BE2C (cell line): Measurements from ENCODE around the gene ANAPC5.
A peak's percentile ranks its signal among the peaks of the same experiment; 100 is the strongest.

Experiments used
- DNase-seq: peaks from one replicate; pipeline ENCODE4 v3.0.0-alpha.2; 2020
- H3K27me3 ChIP-seq: fragments of 250-450 bp; sonication (Bioruptor Pico); 2 replicates; pipeline ENCODE4 v1.5.1; 2020; ENCODE audit warnings: mild to moderate bottlenecking
- H3K36me3 ChIP-seq: fragments of 250-450 bp; sonication (Bioruptor Pico); 2 replicates; pipeline ENCODE4 v1.5.1; 2020; ENCODE audit warnings: mild to moderate bottlenecking
- H3K4me1 ChIP-seq: fragments of 250-450 bp; sonication (Bioruptor Pico); 2 replicates; pipeline ENCODE4 v1.5.1; 2020
- H3K4me3 ChIP-seq: 2 replicates; pipeline ENCODE4 v1.5.1; 2011; ENCODE audit warnings: low read depth, low read length
- H3K9me3 ChIP-seq: fragments of 250-450 bp; sonication (Bioruptor Pico); 2 replicates; pipeline ENCODE4 v1.5.1; 2020
- TF ChIP-seq, protein P1 (sequence below): IDR thresholded peaks from 2 replicates; pipeline ENCODE4 v1.5.1; 2012; ENCODE audit warnings: mild to moderate bottlenecking, low read depth, low read length

ANAPC5 gene

DNA sequence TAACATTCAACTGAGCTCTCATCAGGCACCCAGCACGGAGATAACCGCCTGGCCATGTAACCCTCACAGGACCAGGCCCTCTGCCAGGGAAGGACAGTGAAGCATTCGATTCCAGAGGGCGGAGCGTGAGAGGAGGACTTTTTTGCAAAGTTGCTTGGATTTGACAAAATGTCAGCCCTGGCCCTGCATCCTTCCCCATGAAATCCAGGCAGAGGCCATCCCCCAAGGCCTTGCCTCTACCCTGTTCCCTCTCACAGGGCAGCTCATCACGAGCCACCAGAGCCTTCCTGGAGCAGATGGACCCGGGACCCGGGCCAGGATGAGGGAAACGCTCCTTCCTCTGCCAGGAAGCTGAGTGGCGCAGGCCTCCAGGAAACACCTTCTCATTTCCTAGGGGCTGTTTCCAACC is 72.7 kb downstream of the ANAPC5 start:
- H3K36me3 ChIP-seq: peaks cover 10% of the 10 kb centered on the region
- H3K4me3 ChIP-seq: no peak overlapping the region
- no peaks in the 10 kb centered on the region for H3K9me3 ChIP-seq
- peak; percentile 47 for DNase-seq
- H3K27me3 ChIP-seq: no peaks in the 10 kb centered on the region
- TF ChIP-seq, protein P1, sequence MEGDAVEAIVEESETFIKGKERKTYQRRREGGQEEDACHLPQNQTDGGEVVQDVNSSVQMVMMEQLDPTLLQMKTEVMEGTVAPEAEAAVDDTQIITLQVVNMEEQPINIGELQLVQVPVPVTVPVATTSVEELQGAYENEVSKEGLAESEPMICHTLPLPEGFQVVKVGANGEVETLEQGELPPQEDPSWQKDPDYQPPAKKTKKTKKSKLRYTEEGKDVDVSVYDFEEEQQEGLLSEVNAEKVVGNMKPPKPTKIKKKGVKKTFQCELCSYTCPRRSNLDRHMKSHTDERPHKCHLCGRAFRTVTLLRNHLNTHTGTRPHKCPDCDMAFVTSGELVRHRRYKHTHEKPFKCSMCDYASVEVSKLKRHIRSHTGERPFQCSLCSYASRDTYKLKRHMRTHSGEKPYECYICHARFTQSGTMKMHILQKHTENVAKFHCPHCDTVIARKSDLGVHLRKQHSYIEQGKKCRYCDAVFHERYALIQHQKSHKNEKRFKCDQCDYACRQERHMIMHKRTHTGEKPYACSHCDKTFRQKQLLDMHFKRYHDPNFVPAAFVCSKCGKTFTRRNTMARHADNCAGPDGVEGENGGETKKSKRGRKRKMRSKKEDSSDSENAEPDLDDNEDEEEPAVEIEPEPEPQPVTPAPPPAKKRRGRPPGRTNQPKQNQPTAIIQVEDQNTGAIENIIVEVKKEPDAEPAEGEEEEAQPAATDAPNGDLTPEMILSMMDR: no peak
- peaks cover 4% of the 10 kb centered on the region for H3K4me1 ChIP-seq

DNA sequence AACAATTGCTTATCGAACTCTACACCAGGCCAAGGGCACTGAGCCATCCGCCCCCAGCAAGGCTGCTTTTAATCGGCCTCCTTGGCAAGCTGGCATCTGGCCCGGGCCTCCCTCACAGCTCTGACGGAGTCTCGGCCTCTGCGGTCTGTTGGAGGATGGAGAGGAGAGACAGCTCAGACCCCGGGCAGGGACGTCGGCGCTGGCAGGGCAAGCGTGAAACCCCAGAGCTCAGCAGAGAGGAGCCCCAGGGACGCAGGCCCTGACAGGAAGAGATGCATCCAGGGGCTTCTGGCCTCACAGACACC is 73.2 kb downstream of the ANAPC5 start:
- no peaks in the 10 kb centered on the region for H3K9me3 ChIP-seq
- TF ChIP-seq, protein P1: no peak
- no peak overlapping the region for H3K4me3 ChIP-seq
- peaks cover 4% of the 10 kb centered on the region for H3K4me1 ChIP-seq
- H3K27me3 ChIP-seq: no peaks in the 10 kb centered on the region
- peak; percentile 39 for DNase-seq
- H3K36me3 ChIP-seq: peaks cover 10% of the 10 kb centered on the region

DNA sequence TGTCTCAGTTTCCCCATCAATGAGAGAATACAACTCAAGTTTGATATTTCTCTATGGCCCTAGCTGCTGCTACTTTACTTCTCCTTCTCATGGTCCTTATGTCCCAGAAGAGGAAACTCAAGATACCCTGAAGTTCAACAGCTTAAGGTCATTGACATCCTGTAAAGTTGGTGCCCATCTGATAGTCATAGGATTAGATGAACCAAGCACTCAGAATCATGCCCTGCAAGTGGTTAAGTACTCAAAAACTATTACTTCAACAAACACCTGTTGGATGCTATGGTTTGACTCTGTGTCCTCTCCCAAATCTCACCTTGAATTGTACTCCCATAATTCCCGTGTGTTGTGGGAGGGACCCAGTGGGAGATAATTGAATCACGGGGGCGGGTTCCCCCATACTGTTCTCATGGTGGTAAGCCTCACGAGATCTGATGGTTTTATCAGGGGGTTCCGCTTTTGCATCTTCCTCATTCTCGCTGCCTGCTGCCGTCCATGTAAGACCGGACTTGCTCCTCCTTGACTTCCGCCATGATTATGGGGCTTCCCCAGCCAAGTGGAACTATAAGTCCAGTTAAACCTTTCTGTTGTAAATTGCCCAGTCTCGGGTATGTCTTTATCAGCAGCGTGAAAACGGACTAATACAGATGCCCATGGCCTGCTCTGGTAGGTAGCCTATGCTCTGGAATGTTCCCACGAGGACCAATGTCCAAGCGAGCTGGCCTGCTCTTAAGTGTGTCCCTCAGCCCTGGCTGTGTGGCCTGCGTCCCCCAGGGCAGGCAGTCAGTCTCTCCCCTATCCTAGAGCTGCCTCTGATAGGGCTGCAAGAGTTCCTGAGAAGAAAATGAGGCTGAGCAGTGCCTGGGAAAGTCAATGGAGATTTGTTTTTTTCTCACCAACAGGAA is 73.8 kb downstream of the ANAPC5 start:
- TF ChIP-seq, protein P1: no peak
- H3K4me1 ChIP-seq: peaks cover 4% of the 10 kb centered on the region
- peaks cover 7% of the 10 kb centered on the region for H3K36me3 ChIP-seq
- no peaks in the 10 kb centered on the region for H3K27me3 ChIP-seq
- H3K9me3 ChIP-seq: no peaks in the 10 kb centered on the region
- H3K4me3 ChIP-seq: no peak overlapping the region
- no peak for DNase-seq

DNA sequence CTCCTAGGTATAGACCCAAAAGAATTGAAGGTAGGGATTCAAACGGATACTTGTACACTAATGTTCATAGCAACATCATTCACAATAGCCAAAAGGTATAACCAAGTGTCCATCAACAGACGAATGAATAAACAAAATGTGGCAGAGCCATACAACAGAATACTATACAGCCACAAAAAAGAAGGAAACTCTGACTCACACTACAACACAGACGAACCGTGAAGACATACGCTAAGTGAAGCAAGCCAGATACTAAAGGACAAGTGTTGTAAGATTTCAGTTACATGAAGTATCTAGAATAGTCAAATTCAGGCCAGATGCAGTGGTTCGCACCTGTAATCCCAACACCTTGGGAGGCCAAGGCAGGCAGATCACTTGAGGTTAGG is 74.8 kb downstream of the ANAPC5 start:
- Histone ChIP-seq H3K4me1 (peaks cover 4% of the 10 kb centered on the region), H3K36me3 (peaks cover 7% of the 10 kb centered on the region), H3K4me3 (no peak overlapping the region), H3K9me3 (no peaks in the 10 kb centered on the region), H3K27me3 (no peaks in the 10 kb centered on the region)
- TF ChIP-seq, protein P1: no peak
- DNase-seq: no peak

DNA sequence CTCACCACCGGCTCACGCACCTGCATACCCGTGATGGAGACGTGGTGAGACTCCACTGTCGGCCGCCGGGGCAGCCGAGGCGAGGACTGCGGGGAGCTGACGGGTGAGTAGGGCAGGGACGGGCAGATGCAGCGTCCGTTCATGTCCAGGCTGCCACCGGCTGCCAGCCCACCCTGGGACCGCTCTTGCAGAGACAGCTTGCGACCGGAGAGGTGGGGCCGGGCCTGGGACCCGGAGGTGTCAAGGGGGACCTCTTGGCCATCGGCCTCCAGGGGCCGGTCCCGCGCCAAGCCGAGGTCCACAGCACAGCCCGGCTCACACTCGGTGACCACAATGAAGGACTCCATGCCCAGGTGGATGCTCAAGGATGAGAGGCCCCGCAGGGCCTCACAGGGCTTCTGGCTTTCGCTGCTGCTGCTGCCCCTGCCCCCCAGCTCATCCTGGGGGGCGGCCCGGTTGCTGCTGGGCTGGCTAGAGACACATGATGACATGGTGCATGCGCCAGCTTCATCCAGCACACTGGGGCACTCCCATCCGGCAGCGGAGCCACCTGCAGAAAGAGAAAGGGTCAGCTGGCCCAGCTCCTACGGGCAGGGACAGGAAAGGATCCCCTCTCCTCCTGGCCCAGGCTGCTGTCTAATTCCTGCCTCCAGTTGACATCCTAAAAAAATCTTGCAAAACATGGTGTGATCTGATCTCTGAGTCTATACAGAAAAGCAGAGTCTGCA is 78.0 kb downstream of the ANAPC5 start:
- peaks cover 8% of the 10 kb centered on the region; the same call in 1 of the 2 replicates for H3K36me3 ChIP-seq
- no peak for DNase-seq
- H3K4me1 ChIP-seq: no peaks in the 10 kb centered on the region; the same call in 1 of the 2 replicates

More for the DNA sequence above, 78.0 kb downstream of the ANAPC5 start:
- H3K4me3 ChIP-seq: no peak overlapping the region
- TF ChIP-seq, protein P1: no peak
- no peaks in the 10 kb centered on the region for H3K27me3 ChIP-seq
- no peaks in the 10 kb centered on the region for H3K9me3 ChIP-seq
